Measurements from ENCODE around the gene C1QL1.

C1QL1 gene

DNA sequence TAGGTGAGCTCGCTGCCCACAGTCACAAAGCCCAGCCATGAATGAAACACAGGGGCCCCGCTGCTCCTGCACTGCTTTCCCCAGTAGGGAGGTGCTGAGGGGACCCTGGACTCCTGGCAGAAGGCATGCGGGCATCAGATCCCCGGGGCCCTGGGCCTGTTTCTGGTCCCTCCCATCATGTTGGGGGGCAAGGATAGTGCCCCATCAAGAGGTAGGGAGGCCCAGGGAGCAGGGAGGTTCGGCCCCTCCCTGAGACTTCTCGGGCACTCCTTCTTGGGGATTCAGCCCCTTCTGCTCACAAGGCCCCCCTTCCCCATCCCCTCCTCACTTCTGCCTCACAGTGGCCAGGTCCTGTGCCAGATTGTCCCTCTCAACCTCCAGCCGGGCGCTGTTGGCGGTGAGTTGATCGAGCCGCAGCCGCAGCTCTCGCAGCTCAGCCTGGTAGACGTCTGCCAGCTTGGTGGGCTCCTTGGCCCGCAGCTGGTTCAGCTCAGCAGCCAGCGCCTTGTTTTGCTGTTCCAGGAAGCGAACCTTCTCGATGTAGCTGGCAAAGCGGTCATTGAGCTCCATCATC lies 53.3 kb downstream of the C1QL1 start:
- Mint-ChIP-seq H3K4me1 (ENCODE audit: low read depth) (peaks cover 44% of the 10 kb centered on the region), H3K4me3 (no peak overlapping the region), H3K36me3 (ENCODE audit: low read depth) (no peaks in the 10 kb centered on the region), H3K27me3 (peaks cover 38% of the 10 kb centered on the region), H3K9me3 (no peaks in the 10 kb centered on the region), H3K27ac (no peak overlapping the region)
- intact Hi-C loops (cut with micrococcal nuclease), result loop anchor here (10.0 kb wide), 2 partner anchors 180 to 220 kb away; partner anchors contain the start of genes ACBD4 and PLCD3

DNA sequence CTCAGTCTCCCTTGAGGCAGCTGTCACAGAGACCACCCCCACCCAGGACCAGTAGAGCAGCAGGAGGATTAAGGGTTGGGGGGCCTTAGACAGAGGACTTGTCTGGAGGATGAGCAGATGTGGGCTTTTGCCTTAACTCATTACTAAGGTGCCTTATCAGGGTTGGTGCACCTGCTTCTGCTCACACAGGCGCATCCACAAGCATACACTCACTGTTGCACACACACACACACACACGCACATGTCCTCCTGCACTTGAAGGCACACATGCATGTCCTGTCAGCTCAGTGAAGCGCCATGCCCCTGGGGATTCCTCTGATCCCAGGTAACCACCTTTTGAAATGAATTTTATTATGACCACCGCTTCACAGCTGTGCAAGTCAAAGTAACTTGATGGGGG lies 54.0 kb downstream of the C1QL1 start:
- peaks cover 38% of the 10 kb centered on the region for H3K27me3 Mint-ChIP-seq
- no peak overlapping the region for H3K4me3 Mint-ChIP-seq
- peaks cover 44% of the 10 kb centered on the region for H3K4me1 Mint-ChIP-seq (ENCODE audit: low read depth)
- no peaks in the 10 kb centered on the region for H3K9me3 Mint-ChIP-seq
- H3K27ac Mint-ChIP-seq, result no peak overlapping the region
- no peaks in the 10 kb centered on the region for H3K36me3 Mint-ChIP-seq (ENCODE audit: low read depth)
- intact Hi-C loops (cut with micrococcal nuclease), result loop anchor here (10.0 kb wide), 2 partner anchors 181 to 221 kb away; partner anchors contain the start of genes ACBD4 and PLCD3

DNA sequence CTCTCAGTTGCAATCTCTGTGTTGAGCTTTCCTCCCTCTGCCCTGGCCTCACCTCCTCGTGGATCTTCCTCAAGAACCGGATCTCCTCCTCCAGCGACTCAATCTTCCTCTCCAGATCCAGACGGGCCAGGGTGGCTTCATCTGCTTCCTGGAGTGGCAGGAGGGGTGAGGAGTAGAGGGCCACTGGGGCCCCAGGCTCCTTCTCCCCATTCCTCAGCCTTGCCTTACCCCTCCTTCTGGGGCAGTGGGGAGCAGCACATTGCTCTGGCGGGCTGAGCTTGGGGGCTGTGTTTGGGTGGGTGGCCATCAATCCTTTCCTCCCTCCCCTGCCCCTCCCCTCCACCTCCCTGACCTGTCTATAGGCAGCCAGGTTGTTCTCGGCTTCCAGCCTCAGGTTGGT lies 54.4 kb downstream of the C1QL1 start:
- no peak overlapping the region for H3K27ac Mint-ChIP-seq
- no peak overlapping the region for H3K4me3 Mint-ChIP-seq
- peaks cover 38% of the 10 kb centered on the region for H3K27me3 Mint-ChIP-seq
- peaks cover 47% of the 10 kb centered on the region for H3K4me1 Mint-ChIP-seq (ENCODE audit: low read depth)
- H3K36me3 Mint-ChIP-seq (ENCODE audit: low read depth), result no peaks in the 10 kb centered on the region
- no peaks in the 10 kb centered on the region for H3K9me3 Mint-ChIP-seq
- intact Hi-C loops (cut with micrococcal nuclease), result loop anchor here (10.0 kb wide), 2 partner anchors 181 to 221 kb away; partner anchors contain the start of genes ACBD4 and PLCD3

DNA sequence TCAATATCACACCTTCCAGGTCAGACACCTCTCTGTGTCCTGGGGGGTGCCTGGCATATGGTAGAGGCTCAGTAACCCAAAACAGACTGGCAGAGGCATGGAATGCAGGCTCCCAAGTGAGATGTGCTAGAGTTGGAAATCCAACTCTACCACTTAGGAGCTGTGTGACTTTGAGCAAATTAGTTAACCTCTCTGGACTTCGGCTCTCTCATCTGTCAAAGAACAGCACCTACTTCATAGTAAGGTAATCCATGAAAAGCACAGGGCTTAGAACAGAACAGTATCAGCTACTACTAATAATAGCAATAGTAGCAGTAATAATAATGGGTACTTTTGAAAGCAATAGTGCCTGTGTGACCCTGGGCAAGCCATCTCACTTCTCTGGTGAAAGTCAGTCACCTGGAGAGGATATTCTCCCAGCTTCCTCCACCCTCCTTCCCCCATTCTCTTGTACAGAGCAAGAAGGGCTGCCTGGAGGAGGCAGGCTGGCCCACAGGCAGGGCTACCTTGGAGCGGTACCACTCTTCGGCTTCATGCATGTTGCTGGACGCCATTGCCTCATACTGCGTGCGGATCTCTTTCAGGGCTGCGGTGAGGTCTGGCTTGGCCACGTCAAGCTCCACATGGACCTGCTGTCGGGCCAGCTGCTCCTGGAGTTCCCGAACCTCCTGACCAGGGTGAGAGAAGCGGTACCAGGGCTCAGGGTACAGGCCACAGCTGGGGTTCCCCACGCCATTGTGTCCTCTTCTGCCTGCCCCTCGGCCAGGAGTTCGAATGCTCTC lies 55.1 kb downstream of the C1QL1 start:
- Mint-ChIP-seq H3K9me3 (no peaks in the 10 kb centered on the region), H3K36me3 (ENCODE audit: low read depth) (no peaks in the 10 kb centered on the region), H3K4me3 (no peak overlapping the region), H3K27ac (no peak overlapping the region), H3K4me1 (ENCODE audit: low read depth) (peaks cover 49% of the 10 kb centered on the region), H3K27me3 (peaks cover 38% of the 10 kb centered on the region)
- intact Hi-C loops (cut with micrococcal nuclease), result loop anchor here (10.0 kb wide), 2 partner anchors 182 to 222 kb away; partner anchors contain the start of genes ACBD4 and PLCD3

DNA sequence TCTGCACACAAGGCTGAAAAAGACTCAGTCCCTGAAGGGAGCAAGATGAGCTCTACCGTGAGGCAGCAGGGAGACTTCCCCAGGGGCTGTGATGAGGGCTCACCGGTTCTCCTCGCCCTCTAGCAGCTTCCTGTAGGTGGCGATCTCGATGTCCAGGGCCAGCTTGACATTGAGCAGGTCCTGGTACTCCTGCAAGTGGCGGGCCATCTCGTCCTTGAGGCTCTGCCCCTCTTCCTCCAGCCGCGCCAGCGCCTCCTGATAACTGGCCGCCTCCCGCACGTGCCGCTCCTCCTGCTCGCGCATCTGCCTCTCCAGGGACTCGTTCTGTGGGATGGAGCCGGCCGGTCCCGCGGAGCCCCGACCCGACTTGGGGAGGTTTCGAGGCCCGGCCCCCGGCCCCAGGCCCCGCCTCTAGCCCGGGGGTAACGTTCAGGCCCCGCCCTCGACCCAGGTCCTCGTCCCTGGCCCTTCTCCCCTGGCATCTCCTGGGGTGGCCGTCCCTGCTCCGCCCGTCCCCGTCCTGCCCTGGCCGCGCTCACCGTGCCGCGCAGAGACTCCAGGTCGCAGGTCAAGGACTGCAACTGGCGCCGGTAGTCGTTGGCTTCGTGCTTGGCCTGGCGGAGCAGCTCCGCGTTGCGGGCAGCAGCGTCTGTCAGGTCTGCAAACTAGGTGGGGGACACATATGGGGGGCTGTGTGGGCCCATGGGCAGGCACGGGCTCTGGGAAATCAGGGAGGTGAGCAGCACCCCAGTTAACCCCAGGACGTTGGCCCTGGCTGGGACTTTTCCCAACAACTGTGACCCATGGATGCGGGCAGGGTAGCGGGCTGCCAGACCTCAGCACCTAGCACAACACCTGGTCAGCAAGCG lies 56.7 kb downstream of the C1QL1 start:
- Mint-ChIP-seq H3K4me3 (peak overlapping the region; percentile 58), H3K27ac (no peak overlapping the region), H3K4me1 (ENCODE audit: low read depth) (peaks cover 51% of the 10 kb centered on the region), H3K27me3 (peaks cover 38% of the 10 kb centered on the region), H3K36me3 (ENCODE audit: low read depth) (no peaks in the 10 kb centered on the region), H3K9me3 (no peaks in the 10 kb centered on the region)
- intact Hi-C loops (cut with micrococcal nuclease), result loop anchor here (10.0 kb wide), 2 partner anchors 183 to 223 kb away; partner anchors contain the start of genes ACBD4 and PLCD3

DNA sequence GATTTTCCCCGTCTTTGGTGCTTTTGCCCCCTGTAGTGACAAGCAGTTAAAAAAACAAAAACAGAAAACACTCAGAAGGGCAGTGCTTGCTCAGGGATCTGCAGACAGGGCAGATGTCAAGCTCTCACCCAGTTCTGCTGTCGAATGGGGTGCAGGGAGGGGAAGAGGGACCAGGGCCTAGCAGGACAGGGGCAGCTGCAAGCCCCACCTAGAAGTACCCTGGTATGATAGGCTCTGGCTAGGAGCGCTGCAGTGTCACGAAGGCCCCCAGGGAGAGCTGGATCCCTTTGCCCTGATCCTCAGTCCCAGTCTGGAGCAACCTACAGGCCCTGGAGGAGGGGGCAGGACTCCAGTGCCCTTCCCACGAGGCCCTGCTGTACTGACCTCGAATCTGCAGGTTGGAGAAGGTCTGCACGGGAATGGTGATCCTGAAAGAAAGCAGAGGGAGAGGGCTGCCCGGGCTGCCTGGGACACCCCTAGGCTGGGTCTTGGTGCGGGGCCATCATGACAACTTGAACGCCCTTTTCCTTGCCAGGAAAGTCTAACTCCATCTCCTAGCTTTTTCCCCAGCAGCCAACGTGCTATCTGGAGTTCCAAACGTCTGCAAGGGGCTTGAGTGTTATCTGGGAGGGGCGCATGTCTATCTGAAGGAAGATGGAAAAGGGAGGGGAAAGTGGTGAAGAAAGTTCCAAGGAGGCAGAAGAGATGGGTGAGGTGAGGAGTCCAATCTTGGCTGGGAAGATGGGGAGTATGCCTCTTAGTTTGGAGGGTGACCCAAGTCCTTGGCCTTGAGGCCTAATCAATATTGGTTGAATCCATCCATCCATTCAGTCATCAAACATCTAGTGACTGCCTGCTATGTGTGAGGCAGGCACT lies 57.6 kb downstream of the C1QL1 start:
- H3K27ac Mint-ChIP-seq, result no peak overlapping the region
- H3K36me3 Mint-ChIP-seq (ENCODE audit: low read depth), result no peaks in the 10 kb centered on the region
- H3K27me3 Mint-ChIP-seq, result peaks cover 38% of the 10 kb centered on the region
- no peaks in the 10 kb centered on the region for H3K9me3 Mint-ChIP-seq
- intact Hi-C loops (cut with micrococcal nuclease), result loop anchor here (10.0 kb wide), 2 partner anchors 184 to 224 kb away; partner anchors contain the start of genes ACBD4 and PLCD3
- no peak overlapping the region for H3K4me3 Mint-ChIP-seq
- H3K4me1 Mint-ChIP-seq (ENCODE audit: low read depth), result peaks cover 51% of the 10 kb centered on the region

All from dendritic cell treated with granulocyte-macrophage colony-stimulating factor and Interleukin-4, amounts not matched to agents 40 ng/mL and 50 ng/mL, for 4 days (primary cell).